T-cell (primary cell): ENCODE data around the gene APOM. TPM values are rescaled to one million over a fixed set of nuclear protein-coding genes. Genes with fewer than 3 reads are reported as not detected.

Experiments used
- ATAC-seq, 4 experiments: fragments of 200-7000 bp in 3 of 4; fragments of 150-1000 bp in 1 of 4; cut with Tn5 transposase; replicated peaks in 1 of 4; 1 replicate in 3 of 4; 2 replicates in 1 of 4; pipeline ENCODE4 v1.10.0; 2021; ENCODE audit warnings: moderate library complexity in 3 of 4, mild to moderate bottlenecking in 2 of 4, moderate number of reproducible peaks in 1 of 4
- CTCF ChIA-PET, 2 donors: fragments of 300-600 bp; sonication (Branson Sonifier 250); formaldehyde crosslinking; loops; one replicate each; lab custom pipeline; 2022; ENCODE audit warnings: antibody characterized with exemption in 2 of 2; lab: Charles Lee
- POLR2A ChIA-PET, 2 donors: fragments of 300-600 bp; sonication (Branson Sonifier 250); formaldehyde crosslinking; loops; one replicate each; lab custom pipeline; 2022; ENCODE audit warnings: antibody characterized with exemption in 2 of 2; lab: Charles Lee
- DNase-seq, 35 experiments: peaks; one replicate each; pipeline versions ENCODE4 v3.0.0 to v3.0.0-alpha.2; 2013 to 2023
- H3K27ac ChIP-seq: one replicate; pipeline ENCODE4 v1.5.1; 2013; ENCODE audit warnings: low read length
- H3K27me3 ChIP-seq, 2 experiments: replicated peaks in 1 of 2; 1 replicate in 1 of 2; 2 replicates in 1 of 2; pipeline versions ENCODE4 v1.6.1 to v1.7.0; 2013; ENCODE audit warnings: low read length in 1 of 2, mixed read lengths in 1 of 2; ENCODE audit not compliant: control insufficient read depth in 2 of 2, insufficient read depth in 2 of 2; ENCODE audit errors: extremely low read depth in 1 of 2
- H3K36me3 ChIP-seq, 2 donors: 1 replicate in 1 of 2; 2 replicates in 1 of 2; pipeline versions ENCODE4 v1.6.1 to v1.7.0; 2013; ENCODE audit warnings: low read length in 1 of 2; ENCODE audit not compliant: control insufficient read depth in 2 of 2, insufficient read depth in 1 of 2; ENCODE audit errors: extremely low read depth in 1 of 2
- H3K4me1 ChIP-seq, 2 experiments: 1 replicate in 1 of 2; 2 replicates in 1 of 2; pipeline versions ENCODE4 v1.6.1 to v1.7.0; 2013; ENCODE audit warnings: low read length in 2 of 2, mixed read lengths in 1 of 2; ENCODE audit not compliant: insufficient read depth in 2 of 2, control insufficient read depth in 1 of 2; ENCODE audit errors: extremely low read depth in 1 of 2
- H3K4me3 ChIP-seq, 2 donors: 1 replicate in 1 of 2; 2 replicates in 1 of 2; pipeline versions ENCODE4 v1.5.1 to v1.7.0; 2013; ENCODE audit warnings: mild to moderate bottlenecking in 2 of 2, low read length in 1 of 2, moderate library complexity in 1 of 2; ENCODE audit not compliant: control insufficient read depth in 1 of 2; ENCODE audit errors: extremely low read depth in 1 of 2
- H3K9me3 ChIP-seq: 2 replicates; pipeline ENCODE4 v1.7.0; 2013
- H3K27ac Mint-ChIP-seq, 2 donors: one replicate each; pipeline ENCODE4 v1.8.0; 2020 to 2021; ENCODE audit warnings: mild to moderate bottlenecking in 2 of 2, mixed read lengths in 2 of 2
- H3K27me3 Mint-ChIP-seq, 2 donors: one replicate each; pipeline ENCODE4 v1.8.0; 2021 to 2022; ENCODE audit warnings: mixed read lengths in 2 of 2
- H3K36me3 Mint-ChIP-seq: one replicate; pipeline ENCODE4 v1.8.0; 2021; ENCODE audit warnings: mixed read lengths
- H3K4me1 Mint-ChIP-seq, 3 donors: one replicate each; pipeline ENCODE4 v1.8.0; 2020 to 2022; ENCODE audit warnings: mixed read lengths in 3 of 3, mild to moderate bottlenecking in 1 of 3
- H3K4me3 Mint-ChIP-seq, 3 donors: one replicate each; pipeline ENCODE4 v1.8.0; 2020 to 2022; ENCODE audit warnings: mild to moderate bottlenecking in 3 of 3, mixed read lengths in 3 of 3, moderate library complexity in 3 of 3
- H3K9me3 Mint-ChIP-seq, 3 donors: one replicate each; pipeline ENCODE4 v1.8.0; 2020 to 2022; ENCODE audit warnings: mixed read lengths in 3 of 3
- WGBS: methylation state at CpG from one replicate; pipeline ENCODE4 v1.1.5; 2013; ENCODE audit warnings: missing lambda C conversion rate; ENCODE audit not compliant: insufficient coverage; 5-methylcytosine and 5-hydroxymethylcytosine counted together
- total RNA-seq, 35 experiments: library from RNA in 6 of 35; stranded (reverse) in 6 of 35; fragments of 120-200 nt in 1 of 35; gene quantifications; one replicate each; pipeline versions ENCODE4 v1.2.1 to v1.2.4 and lab custom pipeline; 2013 to 2026

The APOM gene
- total RNA-seq, 5 donors from 2014 or later (not counting 1 experiment from before 2014, with no cell fraction given), result 1.4 to 3.6 (median 3.2) TPM

DNA sequence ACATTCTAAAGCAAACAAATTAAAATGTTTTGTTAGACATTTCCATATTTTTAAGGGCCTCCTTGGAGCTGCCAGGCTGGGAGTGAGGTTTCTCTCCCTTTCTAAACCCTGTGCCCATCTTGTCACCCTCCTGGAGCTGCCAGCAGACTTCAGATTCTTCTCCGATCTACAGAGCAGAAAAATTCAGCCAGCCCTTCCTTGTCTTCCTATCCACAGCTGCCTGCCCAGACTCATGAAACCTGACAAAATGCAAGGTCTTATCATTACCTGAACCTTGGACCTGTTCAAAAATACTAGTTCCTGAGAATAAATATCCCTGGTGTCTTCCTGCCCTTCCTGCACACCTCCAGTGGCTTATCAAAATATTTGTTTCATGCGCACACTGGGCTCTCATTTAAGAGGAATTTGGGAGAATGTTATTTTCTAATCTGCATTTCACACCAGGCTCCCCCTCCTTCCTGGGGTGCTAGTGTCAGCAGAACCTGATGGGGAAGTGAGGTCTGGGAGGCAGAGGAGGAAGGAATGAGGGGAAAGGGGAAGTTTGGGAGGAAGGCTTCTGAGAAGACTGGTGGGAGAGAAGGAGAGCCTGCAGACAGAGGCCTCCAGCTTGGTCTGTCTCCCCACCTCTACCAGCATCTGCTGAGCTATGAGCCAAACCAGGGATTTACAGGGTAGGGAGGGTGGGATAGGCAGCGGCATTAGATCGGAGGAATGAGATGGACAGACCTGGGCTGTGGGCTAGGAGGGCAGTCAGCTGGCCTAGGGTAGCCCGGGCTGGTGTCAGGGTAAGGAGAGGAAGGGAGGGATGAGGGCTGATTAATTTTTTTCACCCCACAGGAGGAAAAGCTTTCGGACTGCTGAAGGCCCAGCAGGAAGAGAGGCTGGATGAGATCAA, 40.8 kb upstream of the APOM start, which contains the start of gene AIF1:
Gene AIF1 (plus strand): TSS at position 551 of the 895 bp plus-strand sequence. CDS start 96 bp downstream, at position 647.
- Mint-ChIP-seq H3K4me1 (peaks cover 26 to 41% (median 31%) of the 10 kb centered on the region in 3 donors), H3K36me3 (no peaks in the 10 kb centered on the region), H3K27ac (peak within 1 kb of the TSS; percentile 89 to 91), H3K4me3 (peak within 1 kb of the TSS; percentile 58 to 79 (median 59)), H3K9me3 (no peaks in the 10 kb centered on the region), H3K27me3 (no peaks in the 10 kb centered on the region)
- ChIA-PET POLR2A (interaction anchor here (0.5 to 0.6 kb wide), 3 partner anchors 32 to 146 kb away, joined by 3 to 6 read pairs (median 6); no protein-coding TSS in a partner anchor), CTCF (interaction anchor here in 1 of 2 donors (0.5 to 1.1 kb wide), 3 partner anchors 17 to 199 kb away, joined by 3 to 4 read pairs (median 4); no protein-coding TSS in a partner anchor)
- Histone ChIP-seq H3K4me1 (peaks cover 25 to 31% of the 10 kb centered on the region in 2 experiments), H3K4me3 (peak within 1 kb of the TSS; percentile 23 to 69), H3K27ac (peak within 1 kb of the TSS; percentile 42), H3K27me3 (peaks cover 0 to 2% of the 10 kb centered on the region in 2 experiments), H3K9me3 (no peaks in the 10 kb centered on the region), H3K36me3 (no peaks in the 10 kb centered on the region)
- no peak for DNase-seq
- no peak for ATAC-seq
- WGBS, result 71% methylated on average over 3 of the region's 6 CpGs

DNA sequence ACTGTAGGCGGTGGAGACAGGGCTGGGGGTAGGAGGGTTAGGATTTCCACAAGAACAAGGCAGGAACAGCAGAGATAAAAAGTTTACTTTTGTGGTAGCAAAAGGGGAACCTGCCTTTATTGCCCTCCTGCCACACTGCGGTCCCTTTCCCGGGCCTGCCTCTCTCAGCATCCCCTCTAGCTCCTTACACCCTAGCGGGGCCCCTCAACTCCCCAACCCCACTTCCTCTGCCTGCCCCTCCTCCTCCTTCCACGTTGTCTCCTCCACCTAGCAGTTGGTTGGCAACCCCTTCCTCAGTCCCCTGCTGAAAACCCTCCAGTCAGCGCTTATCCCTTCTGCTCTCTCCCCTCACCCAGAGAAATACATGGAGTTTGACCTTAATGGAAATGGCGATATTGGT, 39.9 kb upstream of the APOM start:
- peak in 23 of 35 experiments; percentile 12 to 58 (median 33) for DNase-seq
- peaks cover 25 to 31% of the 10 kb centered on the region in 2 experiments for H3K4me1 ChIP-seq
- H3K27me3 Mint-ChIP-seq, result no peaks in the 10 kb centered on the region
- CTCF ChIA-PET, result interaction anchor here in 1 of 2 donors (0.6 to 1.1 kb wide), 2 partner anchors 18 to 198 kb away, joined by 4 read pairs; no protein-coding TSS in a partner anchor
- peaks cover 0 to 2% of the 10 kb centered on the region in 2 experiments for H3K27me3 ChIP-seq
- H3K4me1 Mint-ChIP-seq, result peaks cover 26 to 44% (median 31%) of the 10 kb centered on the region in 3 donors
- POLR2A ChIA-PET, result no interaction called here
- H3K27ac Mint-ChIP-seq, result peak overlapping the region; percentile 89 to 91
- H3K9me3 Mint-ChIP-seq, result no peaks in the 10 kb centered on the region
- peak overlapping the region; percentile 42 for H3K27ac ChIP-seq
- H3K36me3 ChIP-seq, result no peaks in the 10 kb centered on the region
- no peaks in the 10 kb centered on the region for H3K9me3 ChIP-seq
- WGBS, result 7% methylated on average over 3 of the region's 7 CpGs
- no peak for ATAC-seq
- peak overlapping the region; percentile 58 to 79 (median 59) for H3K4me3 Mint-ChIP-seq
- H3K36me3 Mint-ChIP-seq, result no peaks in the 10 kb centered on the region
- H3K4me3 ChIP-seq, result peak overlapping the region; percentile 23 to 69

DNA sequence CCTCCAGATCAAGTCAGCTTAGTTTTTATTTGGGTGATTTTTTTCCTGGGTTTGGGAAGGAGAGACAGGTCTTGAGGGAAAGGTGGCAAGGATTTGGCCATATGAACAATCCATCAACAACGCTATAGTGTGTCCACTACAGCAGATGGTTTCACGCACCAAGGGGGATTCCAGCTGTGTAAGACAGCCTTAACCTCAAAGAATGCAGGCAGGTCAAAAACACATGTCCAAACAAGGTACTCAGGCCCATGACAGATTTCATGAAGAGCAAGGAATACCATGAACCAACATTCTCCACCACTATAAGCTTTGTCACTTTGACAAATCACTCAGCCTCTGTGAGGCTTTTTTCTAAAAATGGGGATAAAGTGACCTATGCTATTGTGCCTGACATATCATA, 38.7 kb upstream of the APOM start:
- ChIA-PET CTCF (interaction anchor here in 1 of 2 donors (0.6 kb wide), 1 partner anchor 1728 kb away, joined by 5 read pairs; no protein-coding TSS in a partner anchor), POLR2A (interaction anchor here in 1 of 2 donors (0.6 kb wide), 1 partner anchor 252 kb away, joined by 3 read pairs; no protein-coding TSS in a partner anchor)
- H3K27me3 ChIP-seq, result peaks cover 0 to 2% of the 10 kb centered on the region in 2 experiments
- H3K36me3 ChIP-seq, result no peaks in the 10 kb centered on the region
- 86% methylated on average over 2 of the region's 2 CpGs for WGBS
- DNase-seq (no peak), ATAC-seq (no peak)
- peak overlapping the region in 1 of 2 donors; percentile 69 for H3K4me3 ChIP-seq
- H3K4me3 Mint-ChIP-seq, result peak overlapping the region in 1 of 3 donors; percentile 79
- no peaks in the 10 kb centered on the region for H3K9me3 Mint-ChIP-seq
- peaks cover 31 to 43% of the 10 kb centered on the region in 2 experiments for H3K4me1 ChIP-seq
- no peak overlapping the region for H3K27ac ChIP-seq
- H3K27me3 Mint-ChIP-seq, result no peaks in the 10 kb centered on the region
- H3K9me3 ChIP-seq, result no peaks in the 10 kb centered on the region
- H3K4me1 Mint-ChIP-seq, result peaks cover 36 to 53% (median 40%) of the 10 kb centered on the region in 3 donors
- peak overlapping the region in 1 of 2 donors; percentile 91 for H3K27ac Mint-ChIP-seq
- H3K36me3 Mint-ChIP-seq, result no peaks in the 10 kb centered on the region

DNA sequence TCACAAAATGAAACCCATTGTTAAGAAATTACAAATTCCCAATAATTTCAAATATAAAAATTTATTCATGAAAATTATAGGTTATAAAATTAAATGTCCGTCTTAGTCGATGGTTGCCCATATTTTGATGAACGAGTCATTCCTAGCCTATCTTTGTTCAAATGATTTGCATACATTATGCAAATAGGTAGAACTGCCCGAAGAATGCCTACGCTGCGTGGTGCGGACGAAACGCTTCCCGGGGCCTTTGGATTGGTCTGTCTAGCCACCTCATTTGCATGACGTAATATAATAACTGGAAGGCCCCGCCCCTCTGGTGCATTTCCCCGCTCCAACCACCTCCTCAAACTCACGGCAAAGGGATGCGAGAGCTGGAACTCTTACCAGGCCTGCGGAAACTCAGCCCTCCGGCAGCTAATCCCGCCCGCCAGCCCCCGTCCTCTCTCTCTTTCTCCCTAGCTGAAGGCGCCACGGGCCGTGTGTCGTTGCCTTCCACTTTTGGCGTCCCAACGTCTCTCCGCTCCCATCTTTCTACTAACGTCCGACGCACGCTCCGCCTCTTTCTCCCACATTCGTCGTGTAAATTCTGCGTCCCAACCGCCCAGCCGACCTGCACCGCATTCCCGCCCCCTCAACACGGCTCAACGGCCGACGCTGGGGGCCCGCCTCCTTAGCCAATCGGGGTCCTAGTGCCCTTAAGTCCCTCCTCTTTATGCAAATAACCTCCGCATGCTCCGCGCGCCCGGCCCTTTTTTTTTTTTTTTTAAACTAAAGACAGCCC, 35.7 kb upstream of the APOM start:
- Mint-ChIP-seq H3K4me3 (peak overlapping the region; percentile 75 to 87 (median 83)), H3K4me1 (peaks cover 38 to 53% (median 46%) of the 10 kb centered on the region in 3 donors), H3K27ac (peak overlapping the region; percentile 92 to 95), H3K27me3 (no peaks in the 10 kb centered on the region), H3K9me3 (no peaks in the 10 kb centered on the region), H3K36me3 (peaks cover 18% of the 10 kb centered on the region)
- no peaks in the 10 kb centered on the region for H3K9me3 ChIP-seq
- peak overlapping the region; percentile 98 for H3K27ac ChIP-seq
- H3K4me1 ChIP-seq, result peaks cover 31 to 43% of the 10 kb centered on the region in 2 experiments
- peaks cover 6 to 22% of the 10 kb centered on the region in 2 donors for H3K36me3 ChIP-seq
- ChIA-PET CTCF (interaction anchor here (0.6 to 1.0 kb wide), 2 partner anchors 26 to 210 kb away, joined by 4 to 10 read pairs; no protein-coding TSS in a partner anchor), POLR2A (interaction anchor here in 1 of 2 donors (0.6 kb wide), 1 partner anchor 46 kb away, joined by 6 read pairs; the partner anchor contains the start of gene CSNK2B)
- no peaks in the 10 kb centered on the region for H3K27me3 ChIP-seq
- DNase-seq (peak; percentile 89 to 98 (median 95)), ATAC-seq (peak; percentile 84 to 89 (median 88))
- WGBS, result under 1% methylated on average over 41 of the region's 50 CpGs
- H3K4me3 ChIP-seq, result peak overlapping the region; percentile 61 to 65

DNA sequence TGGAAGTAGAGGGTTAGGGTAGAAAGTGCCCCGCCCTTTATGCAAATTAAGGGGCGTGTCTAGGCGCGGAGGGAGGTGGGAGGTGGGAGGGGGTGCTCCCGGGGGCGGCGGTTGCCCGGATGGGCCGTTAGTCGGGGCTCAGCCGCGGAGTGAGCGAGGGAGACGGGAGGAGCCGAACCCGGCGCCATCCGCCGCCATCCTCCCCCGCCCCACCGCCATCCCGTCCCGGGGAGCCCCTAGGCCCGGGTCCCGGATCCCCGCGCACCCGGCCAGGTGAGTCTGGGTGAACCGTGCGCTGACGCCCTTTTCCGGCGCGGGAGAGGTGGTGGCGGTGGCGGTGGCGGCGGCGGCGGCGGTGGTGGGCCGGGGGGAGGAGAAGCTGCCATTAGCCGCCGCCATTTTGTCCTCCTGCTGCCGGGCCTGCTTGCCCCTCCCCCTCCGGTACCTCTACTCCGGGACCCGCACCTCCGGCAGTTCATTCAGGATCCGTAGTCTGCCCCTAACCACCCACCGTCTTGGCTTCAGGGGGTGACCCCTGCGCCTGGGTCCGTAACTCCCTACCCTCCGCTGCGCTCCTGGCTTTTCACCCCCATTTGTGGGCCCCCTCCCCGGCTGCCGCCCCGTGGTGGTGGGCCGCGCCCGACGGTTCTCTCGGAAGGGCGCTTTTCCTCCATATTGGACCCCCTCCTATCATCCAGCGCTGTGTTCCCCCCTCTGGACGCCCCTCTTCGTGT, 34.9 kb upstream of the APOM start, which contains the start of gene PRRC2A:
Gene PRRC2A (plus strand): TSS at position 130 of the 734 bp plus-strand sequence. CDS start 2,075 bp downstream, outside the sequence.
- peak in 3 of 4 experiments; percentile 35 to 39 (median 38) for ATAC-seq
- H3K4me3 ChIP-seq, result peak within 1 kb of the TSS; percentile 65 to 67
- Mint-ChIP-seq H3K9me3 (no peaks in the 10 kb centered on the region), H3K4me3 (peak within 1 kb of the TSS; percentile 75 to 87 (median 83)), H3K27me3 (no peaks in the 10 kb centered on the region), H3K27ac (peak within 1 kb of the TSS; percentile 95 to 96), H3K4me1 (peaks cover 30 to 46% (median 39%) of the 10 kb centered on the region in 3 donors), H3K36me3 (peaks cover 24% of the 10 kb centered on the region)
- peak in 13 of 35 experiments; percentile 60 to 97 (median 86) for DNase-seq
- 0% methylated on average over 28 of the region's 67 CpGs for WGBS
- POLR2A ChIA-PET, result no interaction called here
- H3K27me3 ChIP-seq, result no peaks in the 10 kb centered on the region
- H3K27ac ChIP-seq, result peak within 1 kb of the TSS; percentile 98
- H3K4me1 ChIP-seq, result peaks cover 24 to 36% of the 10 kb centered on the region in 2 experiments
- H3K9me3 ChIP-seq, result no peaks in the 10 kb centered on the region
- CTCF ChIA-PET, result interaction anchor here in 1 of 2 donors (0.6 to 1.4 kb wide), 4 partner anchors 41 to 209 kb away, joined by 3 to 10 read pairs (median 4); no protein-coding TSS in a partner anchor
- peaks cover 6 to 30% of the 10 kb centered on the region in 2 donors for H3K36me3 ChIP-seq
